ENCODE measurements around the gene ME3.

Gene ME3

GRCh38 chr11:86672007-86672621, at the start of gene ME3:
ME3 (minus strand) TSS chr11:86672616.
- no peak for DNase-seq (ENCODE audit: low read depth)

- DNase-seq (ENCODE audit: low read depth), result no peak
These were observed 49.6 kb upstream of the ME3 start for GRCh38 chr11:86722006-86722405.

GRCh38 chr11:86720546-86720945, 48.1 kb upstream of the ME3 start:
- DNase-seq (ENCODE audit: low read depth), result no peak

- DNase-seq (ENCODE audit: low read depth), result no peak
These were observed 47.5 kb upstream of the ME3 start for GRCh38 chr11:86719781-86720463.

- DNase-seq (ENCODE audit: low read depth), result no peak
These were observed 46.6 kb upstream of the ME3 start for GRCh38 chr11:86718999-86719398.

- no peak for DNase-seq (ENCODE audit: low read depth)
These were observed 46.1 kb upstream of the ME3 start for GRCh38 chr11:86718521-86718920.

GRCh38 chr11:86717817-86718501, 45.5 kb upstream of the ME3 start:
- no peak for DNase-seq (ENCODE audit: low read depth)

GRCh38 chr11:86715611-86716010, 43.2 kb upstream of the ME3 start:
- DNase-seq (ENCODE audit: low read depth), result no peak

- no peak for DNase-seq (ENCODE audit: low read depth)
These were observed 41.1 kb upstream of the ME3 start for GRCh38 chr11:86713552-86713951.

GRCh38 chr11:86710936-86711335, 38.5 kb upstream of the ME3 start:
- DNase-seq (ENCODE audit: low read depth), result no peak

- DNase-seq (ENCODE audit: low read depth), result no peak
These were observed 36.3 kb upstream of the ME3 start for GRCh38 chr11:86708669-86709068.

- DNase-seq (ENCODE audit: low read depth), result no peak
These were observed 34.1 kb upstream of the ME3 start for GRCh38 chr11:86706338-86707131.

GRCh38 chr11:86704710-86705109, 32.3 kb upstream of the ME3 start:
- no peak for DNase-seq (ENCODE audit: low read depth)

GRCh38 chr11:86703987-86704386, 31.6 kb upstream of the ME3 start:
- no peak for DNase-seq (ENCODE audit: low read depth)

- no peak for DNase-seq (ENCODE audit: low read depth)
These were observed 30.0 kb upstream of the ME3 start for GRCh38 chr11:86702220-86702983.

- no peak for DNase-seq (ENCODE audit: low read depth)
These were observed 26.8 kb upstream of the ME3 start for GRCh38 chr11:86699040-86699791.

GRCh38 chr11:86698639-86699038, 26.2 kb upstream of the ME3 start:
- no peak for DNase-seq (ENCODE audit: low read depth)

GRCh38 chr11:86696451-86696850, 24.0 kb upstream of the ME3 start:
- no peak for DNase-seq (ENCODE audit: low read depth)

GRCh38 chr11:86696004-86696403, 23.6 kb upstream of the ME3 start:
- DNase-seq (ENCODE audit: low read depth), result no peak

GRCh38 chr11:86695373-86695772, 23.0 kb upstream of the ME3 start:
- no peak for DNase-seq (ENCODE audit: low read depth)

GRCh38 chr11:86693518-86693917, 21.1 kb upstream of the ME3 start:
- DNase-seq (ENCODE audit: low read depth), result no peak
